Panc1 (cell line): ENCODE results near the gene C2CD2L.

Experiments
- CTCF ChIP-seq: fragments of 450-650 bp; IDR thresholded peaks from 2 replicates; pipeline ENCODE4 v1.5.1; 2017; ENCODE audit warnings: mild to moderate bottlenecking
- POLR2AphosphoS5 ChIP-seq: IDR thresholded peaks from 2 replicates; pipeline ENCODE4 v1.6.1; 2012; ENCODE audit warnings: mild to moderate bottlenecking, low read depth, low read length, moderate library complexity
- REST ChIP-seq, 2 experiments: IDR thresholded peaks; 2 replicates each; pipeline ENCODE4 v1.6.1; 2011 to 2012; ENCODE audit warnings: low read depth in 2 of 2, control low read depth in 1 of 2, low read length in 1 of 2, mild to moderate bottlenecking in 1 of 2, moderate library complexity in 1 of 2; ENCODE audit not compliant: insufficient read depth in 1 of 2
- TCF7L2 ChIP-seq: IDR thresholded peaks from 2 replicates; pipeline ENCODE4 v1.6.1; 2011; ENCODE audit warnings: mild to moderate bottlenecking, low read depth, low read length, inconsistent platforms

GRCh38 chr11:119155733-119156492, 48.8 kb downstream of the C2CD2L start:
- TF ChIP-seq CTCF: no peak
- TF ChIP-seq POLR2AphosphoS5: no peak
- TF ChIP-seq TCF7L2: no peak
- TF ChIP-seq REST (IDR thresholded peaks at IDR 0.05; ENCODE audit: insufficient read depth in 1 of 2, low read depth in 2 of 2, low read length in 1 of 2): no peak
